Choroid plexus epithelial cell (primary cell): ENCODE results near the gene OPCML.
A peak's percentile ranks its signal among the peaks of the same experiment; 100 is the strongest.

Source experiments
- DNase-seq: peaks from one replicate; pipeline ENCODE4 v3.0.0-alpha.2; 2010; ENCODE audit warnings: low read depth
- H3K4me3 ChIP-seq: 2 replicates; pipeline ENCODE4 v1.5.1; 2011; ENCODE audit warnings: low read depth, mild to moderate bottlenecking, control low read depth, low read length, moderate library complexity
- TF ChIP-seq, protein P1 (sequence below): conservative IDR thresholded peaks from 2 replicates; pipeline ENCODE4 v1.5.1; 2011; ENCODE audit warnings: low read depth, mild to moderate bottlenecking, control low read depth, inconsistent platforms, low read length, moderate library complexity

The OPCML gene

GRCh38 chr11:132430429-132431062 is 1101.8 kb downstream of the OPCML start:
- TF ChIP-seq, protein P1, sequence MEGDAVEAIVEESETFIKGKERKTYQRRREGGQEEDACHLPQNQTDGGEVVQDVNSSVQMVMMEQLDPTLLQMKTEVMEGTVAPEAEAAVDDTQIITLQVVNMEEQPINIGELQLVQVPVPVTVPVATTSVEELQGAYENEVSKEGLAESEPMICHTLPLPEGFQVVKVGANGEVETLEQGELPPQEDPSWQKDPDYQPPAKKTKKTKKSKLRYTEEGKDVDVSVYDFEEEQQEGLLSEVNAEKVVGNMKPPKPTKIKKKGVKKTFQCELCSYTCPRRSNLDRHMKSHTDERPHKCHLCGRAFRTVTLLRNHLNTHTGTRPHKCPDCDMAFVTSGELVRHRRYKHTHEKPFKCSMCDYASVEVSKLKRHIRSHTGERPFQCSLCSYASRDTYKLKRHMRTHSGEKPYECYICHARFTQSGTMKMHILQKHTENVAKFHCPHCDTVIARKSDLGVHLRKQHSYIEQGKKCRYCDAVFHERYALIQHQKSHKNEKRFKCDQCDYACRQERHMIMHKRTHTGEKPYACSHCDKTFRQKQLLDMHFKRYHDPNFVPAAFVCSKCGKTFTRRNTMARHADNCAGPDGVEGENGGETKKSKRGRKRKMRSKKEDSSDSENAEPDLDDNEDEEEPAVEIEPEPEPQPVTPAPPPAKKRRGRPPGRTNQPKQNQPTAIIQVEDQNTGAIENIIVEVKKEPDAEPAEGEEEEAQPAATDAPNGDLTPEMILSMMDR, result no peak
- H3K4me3 ChIP-seq, result no peak overlapping the region
- no peak for DNase-seq

DNA sequence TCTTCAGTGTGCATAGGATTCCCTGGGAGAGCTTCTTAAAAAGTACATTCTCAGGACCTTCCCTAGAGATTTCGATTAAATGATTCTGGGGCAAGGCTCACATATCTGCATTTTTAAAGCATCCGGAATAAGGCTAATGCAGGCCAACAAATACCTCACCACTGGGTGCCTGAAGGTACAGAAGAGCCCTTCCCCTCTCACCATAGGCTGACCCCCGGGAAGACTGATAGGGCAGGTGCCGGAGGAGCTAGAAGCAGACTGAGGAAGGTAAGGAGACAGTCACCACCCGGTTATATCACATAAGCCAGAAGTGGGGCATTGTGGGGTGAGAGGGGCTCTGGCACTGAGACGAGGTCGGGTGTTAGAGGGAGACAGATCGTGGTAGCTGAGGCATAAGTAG is 1102.6 kb downstream of the OPCML start:
- DNase-seq, result no peak
- H3K4me3 ChIP-seq, result no peak overlapping the region
- TF ChIP-seq, protein P1, result no peak

DNA sequence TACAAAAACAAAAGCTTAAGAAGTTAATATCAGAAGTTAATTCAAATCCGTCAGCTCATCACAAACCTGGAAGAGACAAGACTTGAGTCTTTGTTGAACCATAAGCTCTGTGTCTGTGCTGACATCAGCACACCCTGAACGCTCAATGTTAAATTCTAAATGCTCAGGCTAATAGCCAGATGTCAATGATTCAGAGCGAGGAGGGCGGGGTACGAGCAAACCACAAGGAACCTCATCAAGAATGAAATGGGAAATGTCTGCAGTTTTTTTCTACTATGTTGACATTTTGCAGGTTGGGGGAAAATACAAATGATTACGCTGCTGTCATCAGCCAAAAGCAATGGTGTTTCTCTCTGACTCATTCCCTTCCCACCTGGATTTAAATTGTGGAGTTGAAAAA is 1104.7 kb downstream of the OPCML start:
- peak; percentile 22 for DNase-seq
- TF ChIP-seq, protein P1, result no peak
- H3K4me3 ChIP-seq, result no peak overlapping the region

DNA sequence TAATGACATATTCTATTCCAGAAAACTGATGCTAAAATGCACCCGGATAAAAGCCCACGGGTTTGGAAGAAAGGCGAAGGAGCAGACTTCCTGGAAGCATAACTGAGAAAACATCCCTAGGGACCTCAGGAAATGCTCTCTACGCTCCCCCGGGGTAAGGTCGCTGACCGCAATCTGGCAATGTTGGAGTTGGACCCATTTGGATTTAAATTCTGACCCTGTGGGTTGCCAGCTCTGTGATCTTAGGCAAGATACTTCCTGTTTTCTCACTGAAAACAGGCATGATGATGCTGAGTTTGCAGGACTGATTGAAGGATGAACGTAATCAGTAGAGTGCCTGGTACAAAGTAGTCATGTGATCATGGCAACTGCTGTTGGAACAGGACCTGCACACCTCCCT is 1107.9 kb downstream of the OPCML start:
- H3K4me3 ChIP-seq, result no peak overlapping the region
- DNase-seq, result peak; percentile 26
- TF ChIP-seq, protein P1, result no peak

GRCh38 chr11:132423266-132423665 is 1109.0 kb downstream of the OPCML start:
- no peak for DNase-seq
- TF ChIP-seq, protein P1, result no peak
- no peak overlapping the region for H3K4me3 ChIP-seq

GRCh38 chr11:132422722-132423121 is 1109.6 kb downstream of the OPCML start:
- no peak overlapping the region for H3K4me3 ChIP-seq
- TF ChIP-seq, protein P1, result no peak
- DNase-seq, result no peak

DNA sequence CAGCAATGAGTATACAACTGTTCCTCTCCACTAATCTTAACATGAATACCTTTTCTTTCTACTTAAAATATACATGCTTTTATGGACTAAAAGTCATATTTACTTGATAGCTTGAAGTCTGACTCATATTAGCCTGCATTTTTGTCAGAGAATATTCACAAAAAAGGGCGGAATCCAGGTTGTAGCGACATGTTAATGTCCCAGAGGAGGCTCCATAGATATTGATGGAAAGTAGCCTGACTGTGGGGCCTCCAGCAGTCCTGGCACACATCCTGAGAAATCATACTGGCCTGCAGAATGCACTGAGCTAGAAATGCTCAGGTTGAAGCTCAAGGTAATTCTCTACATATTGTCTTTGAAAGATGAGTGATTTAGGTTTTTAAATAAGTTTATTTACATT is 1110.7 kb downstream of the OPCML start:
- DNase-seq, result no peak

More for the DNA sequence above, 1110.7 kb downstream of the OPCML start:
- TF ChIP-seq, protein P1, result no peak
- no peak overlapping the region for H3K4me3 ChIP-seq
